K562 (cell line): ENCODE results near the gene MSN. TPM values are rescaled to one million over a fixed set of nuclear protein-coding genes. Genes with fewer than 3 reads are reported as not detected.
A peak's percentile ranks its signal among the peaks of the same experiment; 100 is the strongest.

Experiments used
- CGGBP1 ChIP-seq: fragments of 250-450 bp; sonication (Bioruptor Pico); IDR thresholded peaks from 2 replicates; pipeline ENCODE4 v1.9.0; 2021; ENCODE audit warnings: mild to moderate bottlenecking
- CTCFL ChIP-seq: IDR thresholded peaks from 2 replicates; pipeline ENCODE4 v1.6.1; 2011; ENCODE audit warnings: borderline replicate concordance, low read depth, mild to moderate bottlenecking, moderate library complexity, low read length; ENCODE audit not compliant: insufficient read depth, poor library complexity, severe bottlenecking
- DLX4 ChIP-seq: fragments of 250-450 bp; sonication (Bioruptor Pico); IDR thresholded peaks from 2 replicates; pipeline ENCODE4 v1.6.1; 2021; ENCODE audit warnings: mild to moderate bottlenecking
- E2F6 ChIP-seq, 2 experiments: IDR thresholded peaks; 2 replicates each; pipeline ENCODE4 v1.6.1; 2011; ENCODE audit warnings: borderline replicate concordance in 1 of 2, control low read depth in 1 of 2, low read depth in 1 of 2, low read length in 1 of 2, mild to moderate bottlenecking in 1 of 2, mixed read lengths in 1 of 2, moderate library complexity in 1 of 2; ENCODE audit not compliant: insufficient read depth in 1 of 2, insufficient read length in 1 of 2, poor library complexity in 1 of 2, severe bottlenecking in 1 of 2; ENCODE audit errors: extremely low read depth in 1 of 2
- ELF2 ChIP-seq: fragments of 250-450 bp; sonication (Bioruptor Pico); IDR thresholded peaks from 2 replicates; pipeline ENCODE4 v1.5.0; 2021; ENCODE audit warnings: mild to moderate bottlenecking
- ERF ChIP-seq: fragments of 450-650 bp; formaldehyde crosslinking; IDR thresholded peaks from 2 replicates; pipeline ENCODE4 v1.4.0; 2020; ENCODE audit warnings: mild to moderate bottlenecking, mixed read lengths
- FOXJ2 ChIP-seq: fragments of 200-800 bp; sonication (Bioruptor generic); IDR thresholded peaks from 2 replicates; pipeline ENCODE4 v1.6.1; 2016; ENCODE audit warnings: missing genetic modification characterization, missing compliant biosample characterization
- FOXM1 ChIP-seq, 2 experiments: fragments of 450-650 bp in 1 of 2; sonication (generic) in 1 of 2; formaldehyde crosslinking in 1 of 2; IDR thresholded peaks; 2 replicates each; pipeline versions ENCODE4 v1.6.1 to v1.9.0; 2017 to 2022; ENCODE audit warnings: low read depth in 2 of 2, mild to moderate bottlenecking in 2 of 2, missing genetic modification reagents in 1 of 2, moderate library complexity in 1 of 2
- HMG20A ChIP-seq: fragments of 450-650 bp; formaldehyde crosslinking; conservative IDR thresholded peaks from 2 replicates; pipeline ENCODE4 v1.4.0; 2020; ENCODE audit warnings: mild to moderate bottlenecking, mixed read lengths
- IRF9 ChIP-seq: fragments of 450-650 bp; IDR thresholded peaks from 2 replicates; pipeline ENCODE4 v1.6.1; 2016; ENCODE audit warnings: missing biosample characterization, missing genetic modification characterization
- L3MBTL2 ChIP-seq: fragments of 450-650 bp; IDR thresholded peaks from 2 replicates; pipeline ENCODE4 v1.6.1; 2016; ENCODE audit warnings: mild to moderate bottlenecking, moderate library complexity
- MITF ChIP-seq: IDR thresholded peaks from 2 replicates; pipeline ENCODE4 v1.6.1; 2014; ENCODE audit warnings: antibody characterized with exemption
- NONO ChIP-seq, 2 experiments: fragments of 200-400 bp in 1 of 2; fragments of 450-650 bp in 1 of 2; formaldehyde crosslinking in 1 of 2; IDR thresholded peaks; 2 replicates each; pipeline ENCODE4 v1.6.1; 2017; ENCODE audit warnings: low read depth in 2 of 2, mild to moderate bottlenecking in 2 of 2, moderate library complexity in 2 of 2, low read length in 1 of 2
- TAL1 ChIP-seq: fragments of 450-650 bp; IDR thresholded peaks from 2 replicates; pipeline ENCODE4 v1.6.1; 2016; ENCODE audit warnings: mild to moderate bottlenecking
- TEAD4 ChIP-seq, 2 experiments: sonication (generic) in 1 of 2; formaldehyde crosslinking in 1 of 2; IDR thresholded peaks; 2 replicates each; pipeline versions ENCODE4 v1.6.1 to v1.8.0; 2012 to 2022; ENCODE audit warnings: borderline replicate concordance in 1 of 2, inconsistent platforms in 1 of 2, low read length in 1 of 2, mild to moderate bottlenecking in 1 of 2, missing genetic modification reagents in 1 of 2
- U2AF1 ChIP-seq: fragments of 200-400 bp; formaldehyde crosslinking; optimal IDR thresholded peaks from 2 replicates; pipeline ENCODE3; 2017; ENCODE audit warnings: mild to moderate bottlenecking, low read depth, low read length, moderate library complexity
- ZBED1 ChIP-seq: IDR thresholded peaks from 2 replicates; pipeline ENCODE4 v1.6.1; 2014
- ZNF224 ChIP-seq: sonication (generic); formaldehyde crosslinking; IDR thresholded peaks from 2 replicates; pipeline ENCODE4 v1.8.0; 2022; ENCODE audit warnings: mild to moderate bottlenecking, missing genetic modification reagents
- ZNF311 ChIP-seq: fragments of 250-450 bp; sonication (Bioruptor Pico); IDR thresholded peaks from 2 replicates; pipeline ENCODE4 v1.4.0; 2020; ENCODE audit warnings: mild to moderate bottlenecking, moderate library complexity
- ZNF347 ChIP-seq: fragments of 450-650 bp; formaldehyde crosslinking; IDR thresholded peaks from 2 replicates; pipeline ENCODE4 v1.4.0; 2020; ENCODE audit warnings: low read depth, mild to moderate bottlenecking, moderate library complexity
- polyA plus RNA-seq, 8 experiments: library from polyadenylated mRNA; depleted of rRNA in 4 of 8; stranded (reverse) in 5 of 8; unstranded in 3 of 8; fragments of >200 nt; fragmentation: Nextera tagmentation in 2 of 8; fragmentation: Illumina TruSeq in 1 of 8; extraction: Ambion mirVana in 2 of 8; extraction: Trizol in 1 of 8; gene quantifications; 2 replicates each; pipeline versions ENCODE4 v1.2.1 to v1.2.3, GENCODE V29; 2011 to 2014; ENCODE audit warnings: inconsistent platforms in 1 of 8, missing spikeins in 1 of 8
- total RNA-seq, 7 experiments: library from RNA; depleted of rRNA in 6 of 7; stranded (reverse); fragments of >200 nt in 6 of 7; fragmentation: Illumina TruSeq in 2 of 7; extraction: Trizol in 2 of 7; gene quantifications; 2 replicates each; pipeline versions ENCODE4 v1.2.1 to v1.2.3, GENCODE V29; 2011 to 2021; ENCODE audit warnings: low replicate concordance in 1 of 7

Gene MSN
- total and polyA plus RNA-seq, 9 of the 15 experiments (the other 6 are each of a cell fraction or from before 2014, with no cell fraction given), result 128 to 486 (median 237) TPM

- TF ChIP-seq CTCFL (no peak), CGGBP1 (CRISPR knock-in tag) (no peak), TAL1 (no peak), E2F6 (IDR thresholded peaks at IDR 0.05; ENCODE audit: borderline replicate concordance in 1 of 2, extremely low read depth in 1 of 2, insufficient read depth in 1 of 2, insufficient read length in 1 of 2, low read depth in 1 of 2, low read length in 1 of 2, poor library complexity in 1 of 2, severe bottlenecking in 1 of 2) (no peak), ERF (CRISPR knock-in tag) (no peak), ZNF224 (CRISPR knock-in tag) (no peak), L3MBTL2 (0 out of 2 replicates have a peak, but pooled peaks have one; percentile 22), NONO (IDR thresholded peaks at IDR 0.05; ENCODE audit: low read depth in 2 of 2, low read length in 1 of 2) (no peak), FOXM1 (IDR thresholded peaks at IDR 0.05; ENCODE audit: low read depth) (no peak), FOXM1 (CRISPR knock-in tag; IDR thresholded peaks at IDR 0.05; ENCODE audit: low read depth) (no peak), ZNF311 (CRISPR knock-in tag) (no peak), FOXJ2 (tag) (no peak), HMG20A (CRISPR knock-in tag) (no peak), IRF9 (no peak), DLX4 (CRISPR knock-in tag) (no peak), ZBED1 (no peak), MITF (no peak), ELF2 (CRISPR knock-in tag) (no peak), TEAD4 (IDR thresholded peaks at IDR 0.05; ENCODE audit: low read length) (no peak), TEAD4 (CRISPR knock-in tag; IDR thresholded peaks at IDR 0.05; ENCODE audit: borderline replicate concordance) (no peak), ZNF347 (CRISPR knock-in tag) (no peak), U2AF1 (no peak)
Observed at GRCh38 chrX:65668377-65669310, 1.2 kb downstream of the MSN start (continued).
